ENCODE measurements around the gene GPR139.

DNA sequence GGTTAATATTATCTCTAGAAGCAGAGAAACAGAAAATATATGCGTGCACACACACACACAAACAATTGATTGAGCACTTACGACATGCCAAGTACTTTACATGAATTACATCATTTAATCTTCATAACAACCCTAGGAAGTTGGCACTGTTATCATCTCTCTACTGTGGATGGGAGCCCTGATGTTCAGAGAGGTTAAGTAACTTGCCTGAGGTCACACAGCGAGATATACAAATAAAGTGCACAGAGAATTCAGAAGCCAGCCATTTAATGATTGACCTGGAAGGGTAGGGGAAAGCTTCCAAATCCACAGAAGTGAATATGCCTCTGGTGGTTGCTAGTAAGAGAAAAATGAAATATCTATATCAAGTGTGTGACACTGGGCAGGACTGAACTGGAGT lies 37.5 kb upstream of the GPR139 start:
- no peak for TF ChIP-seq MEF2A (IDR thresholded peaks at IDR 0.05; ENCODE audit: borderline replicate concordance, low read depth)
- no peak for TF ChIP-seq POLR2AphosphoS5 (IDR thresholded peaks at IDR 0.05; ENCODE audit: low read depth, low read length)
- TF ChIP-seq, protein P1, sequence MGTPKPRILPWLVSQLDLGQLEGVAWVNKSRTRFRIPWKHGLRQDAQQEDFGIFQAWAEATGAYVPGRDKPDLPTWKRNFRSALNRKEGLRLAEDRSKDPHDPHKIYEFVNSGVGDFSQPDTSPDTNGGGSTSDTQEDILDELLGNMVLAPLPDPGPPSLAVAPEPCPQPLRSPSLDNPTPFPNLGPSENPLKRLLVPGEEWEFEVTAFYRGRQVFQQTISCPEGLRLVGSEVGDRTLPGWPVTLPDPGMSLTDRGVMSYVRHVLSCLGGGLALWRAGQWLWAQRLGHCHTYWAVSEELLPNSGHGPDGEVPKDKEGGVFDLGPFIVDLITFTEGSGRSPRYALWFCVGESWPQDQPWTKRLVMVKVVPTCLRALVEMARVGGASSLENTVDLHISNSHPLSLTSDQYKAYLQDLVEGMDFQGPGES (IDR thresholded peaks at IDR 0.05; ENCODE audit: low read depth, low read length): no peak
- no peak for TF ChIP-seq EP300 (IDR thresholded peaks at IDR 0.05; ENCODE audit: borderline replicate concordance in 1 of 2, low read depth in 1 of 2, low read length in 1 of 2)
- TF ChIP-seq, protein P2, sequence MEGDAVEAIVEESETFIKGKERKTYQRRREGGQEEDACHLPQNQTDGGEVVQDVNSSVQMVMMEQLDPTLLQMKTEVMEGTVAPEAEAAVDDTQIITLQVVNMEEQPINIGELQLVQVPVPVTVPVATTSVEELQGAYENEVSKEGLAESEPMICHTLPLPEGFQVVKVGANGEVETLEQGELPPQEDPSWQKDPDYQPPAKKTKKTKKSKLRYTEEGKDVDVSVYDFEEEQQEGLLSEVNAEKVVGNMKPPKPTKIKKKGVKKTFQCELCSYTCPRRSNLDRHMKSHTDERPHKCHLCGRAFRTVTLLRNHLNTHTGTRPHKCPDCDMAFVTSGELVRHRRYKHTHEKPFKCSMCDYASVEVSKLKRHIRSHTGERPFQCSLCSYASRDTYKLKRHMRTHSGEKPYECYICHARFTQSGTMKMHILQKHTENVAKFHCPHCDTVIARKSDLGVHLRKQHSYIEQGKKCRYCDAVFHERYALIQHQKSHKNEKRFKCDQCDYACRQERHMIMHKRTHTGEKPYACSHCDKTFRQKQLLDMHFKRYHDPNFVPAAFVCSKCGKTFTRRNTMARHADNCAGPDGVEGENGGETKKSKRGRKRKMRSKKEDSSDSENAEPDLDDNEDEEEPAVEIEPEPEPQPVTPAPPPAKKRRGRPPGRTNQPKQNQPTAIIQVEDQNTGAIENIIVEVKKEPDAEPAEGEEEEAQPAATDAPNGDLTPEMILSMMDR (IDR thresholded peaks at IDR 0.05): no peak
